Measurements from ENCODE around the gene MPHOSPH10.
"Not testable (repeated sequence)": the region's sequence is repeated elsewhere in the genome, so short reads cannot be mapped to it uniquely, and the experiment has no call there.

DNA sequence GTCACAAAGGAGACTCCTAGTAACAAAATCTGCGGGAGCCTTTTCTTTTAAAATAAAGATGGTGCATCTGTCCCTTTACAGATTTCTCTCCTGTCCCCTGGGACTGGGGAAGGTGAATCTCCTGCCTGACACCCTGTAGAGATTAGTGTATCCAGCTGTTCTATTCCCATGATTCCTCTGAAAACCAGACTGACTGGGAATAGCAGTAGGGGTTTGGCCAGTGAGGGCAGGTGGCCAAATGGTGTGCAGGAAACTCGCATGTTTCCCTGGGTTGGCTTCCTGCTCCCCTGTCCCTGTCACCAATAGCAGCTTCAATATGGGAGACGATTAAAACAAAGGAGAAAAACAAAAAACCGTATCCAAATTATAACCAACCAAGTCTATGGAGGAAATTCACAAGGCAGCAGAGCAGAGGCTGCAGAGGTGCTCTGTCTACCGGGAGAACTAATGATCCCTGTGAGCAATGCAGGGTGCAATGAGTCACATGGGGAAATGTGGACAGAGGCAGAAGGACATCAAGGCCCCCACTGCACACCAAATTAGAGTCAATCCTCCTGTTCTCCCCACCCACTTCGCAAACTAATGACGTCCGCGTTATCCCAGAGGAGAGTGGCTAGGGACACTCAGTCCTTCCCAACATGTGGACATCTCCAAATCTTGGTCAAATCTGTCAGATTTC, 45.0 kb upstream of the MPHOSPH10 start:
- TF ChIP-seq, protein P1, sequence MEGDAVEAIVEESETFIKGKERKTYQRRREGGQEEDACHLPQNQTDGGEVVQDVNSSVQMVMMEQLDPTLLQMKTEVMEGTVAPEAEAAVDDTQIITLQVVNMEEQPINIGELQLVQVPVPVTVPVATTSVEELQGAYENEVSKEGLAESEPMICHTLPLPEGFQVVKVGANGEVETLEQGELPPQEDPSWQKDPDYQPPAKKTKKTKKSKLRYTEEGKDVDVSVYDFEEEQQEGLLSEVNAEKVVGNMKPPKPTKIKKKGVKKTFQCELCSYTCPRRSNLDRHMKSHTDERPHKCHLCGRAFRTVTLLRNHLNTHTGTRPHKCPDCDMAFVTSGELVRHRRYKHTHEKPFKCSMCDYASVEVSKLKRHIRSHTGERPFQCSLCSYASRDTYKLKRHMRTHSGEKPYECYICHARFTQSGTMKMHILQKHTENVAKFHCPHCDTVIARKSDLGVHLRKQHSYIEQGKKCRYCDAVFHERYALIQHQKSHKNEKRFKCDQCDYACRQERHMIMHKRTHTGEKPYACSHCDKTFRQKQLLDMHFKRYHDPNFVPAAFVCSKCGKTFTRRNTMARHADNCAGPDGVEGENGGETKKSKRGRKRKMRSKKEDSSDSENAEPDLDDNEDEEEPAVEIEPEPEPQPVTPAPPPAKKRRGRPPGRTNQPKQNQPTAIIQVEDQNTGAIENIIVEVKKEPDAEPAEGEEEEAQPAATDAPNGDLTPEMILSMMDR (IDR thresholded peaks at IDR 0.05) = not testable (repeated sequence)
- TF ChIP-seq POLR2A (IDR thresholded peaks at IDR 0.05) = not testable (repeated sequence)

Measured in body of pancreas (tissue), 4 donors.